ENCODE data around the gene ZNF207. TPM values are rescaled to one million over a fixed set of nuclear protein-coding genes. Genes with fewer than 3 reads are reported as not detected.

ZNF207 gene
- total and polyA plus RNA-seq, 4 donors: 38.3 to 142 (median 56.8) TPM

DNA sequence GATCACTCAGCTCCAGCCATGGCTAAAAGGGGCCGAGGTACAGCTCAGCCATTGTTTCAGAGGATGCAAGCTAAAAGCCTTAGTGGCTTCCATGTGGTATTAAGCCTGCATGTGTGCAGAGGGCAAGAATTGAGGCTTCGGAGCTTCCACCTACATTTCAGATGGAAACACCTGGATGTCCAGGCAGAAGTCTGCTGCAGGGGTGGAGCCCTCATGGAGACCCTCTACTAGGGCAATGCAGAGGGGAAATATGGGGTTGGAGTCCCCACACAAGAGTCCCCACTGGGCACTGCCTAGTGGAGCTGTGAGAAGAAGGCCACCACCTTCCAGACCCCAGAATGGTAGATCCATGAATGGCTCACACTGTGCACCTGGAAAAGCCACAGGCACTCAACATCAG lies 79.6 kb downstream of the ZNF207 start:
- 96% methylated on average over 2 of the region's 2 CpGs for WGBS
- no peak overlapping the region for H3K27ac ChIP-seq (ENCODE audit: low read depth in 1 of 2, low read length in 2 of 2)
- TF ChIP-seq SP1 (IDR thresholded peaks at IDR 0.05) (no peak), RAD21 (IDR thresholded peaks at IDR 0.05) (no peak), EGR1 (IDR thresholded peaks at IDR 0.05; ENCODE audit: low read depth in 2 of 2) (no peak), JUND (IDR thresholded peaks at IDR 0.05) (no peak), RXRA (IDR thresholded peaks at IDR 0.05) (no peak), GABPA (IDR thresholded peaks at IDR 0.05 in 1 of 2, conservative IDR thresholded peaks at IDR 0.05 in 1 of 2) (no peak)
- TF ChIP-seq, protein P1, sequence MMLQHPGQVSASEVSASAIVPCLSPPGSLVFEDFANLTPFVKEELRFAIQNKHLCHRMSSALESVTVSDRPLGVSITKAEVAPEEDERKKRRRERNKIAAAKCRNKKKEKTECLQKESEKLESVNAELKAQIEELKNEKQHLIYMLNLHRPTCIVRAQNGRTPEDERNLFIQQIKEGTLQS (IDR thresholded peaks at IDR 0.05): no peak
- TF ChIP-seq, protein P2, sequence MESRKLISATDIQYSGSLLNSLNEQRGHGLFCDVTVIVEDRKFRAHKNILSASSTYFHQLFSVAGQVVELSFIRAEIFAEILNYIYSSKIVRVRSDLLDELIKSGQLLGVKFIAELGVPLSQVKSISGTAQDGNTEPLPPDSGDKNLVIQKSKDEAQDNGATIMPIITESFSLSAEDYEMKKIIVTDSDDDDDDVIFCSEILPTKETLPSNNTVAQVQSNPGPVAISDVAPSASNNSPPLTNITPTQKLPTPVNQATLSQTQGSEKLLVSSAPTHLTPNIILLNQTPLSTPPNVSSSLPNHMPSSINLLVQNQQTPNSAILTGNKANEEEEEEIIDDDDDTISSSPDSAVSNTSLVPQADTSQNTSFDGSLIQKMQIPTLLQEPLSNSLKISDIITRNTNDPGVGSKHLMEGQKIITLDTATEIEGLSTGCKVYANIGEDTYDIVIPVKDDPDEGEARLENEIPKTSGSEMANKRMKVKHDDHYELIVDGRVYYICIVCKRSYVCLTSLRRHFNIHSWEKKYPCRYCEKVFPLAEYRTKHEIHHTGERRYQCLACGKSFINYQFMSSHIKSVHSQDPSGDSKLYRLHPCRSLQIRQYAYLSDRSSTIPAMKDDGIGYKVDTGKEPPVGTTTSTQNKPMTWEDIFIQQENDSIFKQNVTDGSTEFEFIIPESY (IDR thresholded peaks at IDR 0.05): no peak
- TF ChIP-seq, protein P3, sequence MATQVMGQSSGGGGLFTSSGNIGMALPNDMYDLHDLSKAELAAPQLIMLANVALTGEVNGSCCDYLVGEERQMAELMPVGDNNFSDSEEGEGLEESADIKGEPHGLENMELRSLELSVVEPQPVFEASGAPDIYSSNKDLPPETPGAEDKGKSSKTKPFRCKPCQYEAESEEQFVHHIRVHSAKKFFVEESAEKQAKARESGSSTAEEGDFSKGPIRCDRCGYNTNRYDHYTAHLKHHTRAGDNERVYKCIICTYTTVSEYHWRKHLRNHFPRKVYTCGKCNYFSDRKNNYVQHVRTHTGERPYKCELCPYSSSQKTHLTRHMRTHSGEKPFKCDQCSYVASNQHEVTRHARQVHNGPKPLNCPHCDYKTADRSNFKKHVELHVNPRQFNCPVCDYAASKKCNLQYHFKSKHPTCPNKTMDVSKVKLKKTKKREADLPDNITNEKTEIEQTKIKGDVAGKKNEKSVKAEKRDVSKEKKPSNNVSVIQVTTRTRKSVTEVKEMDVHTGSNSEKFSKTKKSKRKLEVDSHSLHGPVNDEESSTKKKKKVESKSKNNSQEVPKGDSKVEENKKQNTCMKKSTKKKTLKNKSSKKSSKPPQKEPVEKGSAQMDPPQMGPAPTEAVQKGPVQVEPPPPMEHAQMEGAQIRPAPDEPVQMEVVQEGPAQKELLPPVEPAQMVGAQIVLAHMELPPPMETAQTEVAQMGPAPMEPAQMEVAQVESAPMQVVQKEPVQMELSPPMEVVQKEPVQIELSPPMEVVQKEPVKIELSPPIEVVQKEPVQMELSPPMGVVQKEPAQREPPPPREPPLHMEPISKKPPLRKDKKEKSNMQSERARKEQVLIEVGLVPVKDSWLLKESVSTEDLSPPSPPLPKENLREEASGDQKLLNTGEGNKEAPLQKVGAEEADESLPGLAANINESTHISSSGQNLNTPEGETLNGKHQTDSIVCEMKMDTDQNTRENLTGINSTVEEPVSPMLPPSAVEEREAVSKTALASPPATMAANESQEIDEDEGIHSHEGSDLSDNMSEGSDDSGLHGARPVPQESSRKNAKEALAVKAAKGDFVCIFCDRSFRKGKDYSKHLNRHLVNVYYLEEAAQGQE (IDR thresholded peaks at IDR 0.05): no peak
- no peak for DNase-seq (ENCODE audit: low spot score)
- no peaks in the 10 kb centered on the region for H3K4me1 ChIP-seq (ENCODE audit: control insufficient read depth in 4 of 4, insufficient read depth in 4 of 4, low read length in 3 of 4)
- no peak overlapping the region for H3K9ac ChIP-seq (ENCODE audit: low read depth in 1 of 2, low read length in 2 of 2)
- no peaks in the 10 kb centered on the region for H3K27me3 ChIP-seq (ENCODE audit: control insufficient read depth in 4 of 4, insufficient read depth in 4 of 4, low read length in 3 of 4)
- H3K4me3 ChIP-seq (ENCODE audit: low read depth in 1 of 3, low read length in 3 of 3): no peak overlapping the region
- no peaks in the 10 kb centered on the region for H3K9me3 ChIP-seq (ENCODE audit: control insufficient read depth in 4 of 4, low read length in 3 of 4)
- no peaks in the 10 kb centered on the region for H3K36me3 ChIP-seq (ENCODE audit: control insufficient read depth in 4 of 4, insufficient read depth in 3 of 4, low read depth in 1 of 4, low read length in 3 of 4)

Small RNA genes within 50 kb of the gene (small RNA-seq; reads per million reads assigned to genes)
- gene AC005899.6: not detected

Other genes with a start within 250 kb of the ZNF207 start
- gene RHOT1, start 207.7 kb upstream of the ZNF207 start, total RNA-seq: 10 to 100 TPM; 20.2 to 43.4 TPM
- gene RHOT1, start 207.7 kb upstream of the ZNF207 start, polyA plus RNA-seq: 10 to 100 TPM in 1 of 2 donors, 1 to 10 TPM in 1; 8.1 to 14.0 TPM
- under 1 TPM; 0.05 to 0.17 TPM for gene RHBDL3, start 84.3 kb upstream of the ZNF207 start, total RNA-seq
- under 1 TPM in 1 of 2 donors, not detected in 1; 0.02 TPM for gene RHBDL3, start 84.3 kb upstream of the ZNF207 start, polyA plus RNA-seq
- gene C17orf75, start 8.0 kb upstream of the ZNF207 start, total RNA-seq: 10 to 100 TPM in 1 of 2 donors, 1 to 10 TPM in 1; 8.5 to 10.1 TPM
- 1 to 10 TPM; 4.7 to 6.7 TPM for gene C17orf75, start 8.0 kb upstream of the ZNF207 start, polyA plus RNA-seq
- gene PSMD11, start 94.4 kb downstream of the ZNF207 start, total RNA-seq: 10 to 100 TPM; 53.4 to 83.0 TPM
- 10 to 100 TPM; 42.1 to 97.4 TPM for gene PSMD11, start 94.4 kb downstream of the ZNF207 start, polyA plus RNA-seq
- under 1 TPM; 0.84 to 0.93 TPM for gene CDK5R1, start 136.8 kb downstream of the ZNF207 start, total RNA-seq
- gene CDK5R1, start 136.8 kb downstream of the ZNF207 start, polyA plus RNA-seq: under 1 TPM; 0.08 to 0.44 TPM